OCI-LY3 (cell line): ENCODE data around the gene TMEM123.

Source experiments
- CTCF ChIP-seq: fragments of 200-600, 300-600 bp; sonication (generic); IDR thresholded peaks from 2 replicates; pipeline ENCODE4 v1.5.1; 2014; ENCODE audit warnings: antibody characterized with exemption, low read length, low read depth
- EZH2phosphoT487 ChIP-seq: fragments of 200-600 bp; shearing (Covaris generic); IDR thresholded peaks from 2 replicates; pipeline ENCODE4 v1.6.1; 2018; ENCODE audit warnings: antibody characterized with exemption, mixed run types, low read depth

DNA sequence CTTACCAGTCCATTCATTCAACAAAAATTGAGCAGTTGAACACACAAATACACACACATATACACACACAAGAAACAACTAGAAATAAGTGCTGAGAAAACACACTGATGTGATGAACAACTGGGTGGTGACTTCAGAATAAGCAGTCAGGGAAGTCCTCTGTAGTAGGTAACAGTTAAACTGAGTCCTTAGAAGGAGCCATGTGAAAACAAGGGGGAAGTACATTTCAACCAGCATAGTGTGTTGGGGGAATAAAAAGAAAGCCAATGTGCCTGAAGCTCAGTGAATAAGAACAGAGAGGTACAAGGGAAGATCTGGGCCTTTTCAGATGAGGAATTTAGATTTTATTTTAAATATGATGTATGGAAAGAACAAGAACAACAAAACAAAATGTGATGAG, 6.8 kb upstream of the TMEM123 start:
- TF ChIP-seq CTCF (no peak), EZH2phosphoT487 (no peak)
